Testis (tissue), 3 donors: ENCODE measurements around the gene NBEA. TPM values are rescaled to one million over a fixed set of nuclear protein-coding genes. Genes with fewer than 3 reads are reported as not detected.

Experiments
- DNase-seq: peaks from one replicate; pipeline ENCODE4 v3.0.0-alpha.2; 2019
- H3K27ac ChIP-seq, 2 donors: fragments of 200-600 bp; sonication (generic); one replicate each; pipeline ENCODE4 v1.5.1; 2019
- H3K27me3 ChIP-seq: fragments of 200-600 bp; sonication (generic); one replicate; pipeline ENCODE4 v1.5.1; 2019
- H3K36me3 ChIP-seq: fragments of 200-600 bp; sonication (generic); one replicate; pipeline ENCODE4 v1.5.1; 2017; ENCODE audit warnings: low read depth; ENCODE audit errors: missing control alignments
- H3K4me1 ChIP-seq: fragments of 200-600 bp; sonication (generic); one replicate; pipeline ENCODE4 v1.5.1; 2019
- H3K4me3 ChIP-seq, 2 donors: fragments of 200-600 bp; sonication (generic); one replicate each; pipeline ENCODE4 v1.5.1; 2017 to 2019
- H3K9me3 ChIP-seq: fragments of 200-600 bp; sonication (generic); one replicate; pipeline ENCODE4 v1.5.1; 2017
- CTCF ChIP-seq, 3 experiments: fragments of 450-650 bp in 2 of 3; fragments of 200-600 bp in 1 of 3; sonication (generic) in 1 of 3; IDR thresholded peaks; one replicate each; pipeline ENCODE4 v1.5.1; 2016 to 2019; ENCODE audit warnings: antibody characterized with exemption in 3 of 3, mild to moderate bottlenecking in 2 of 3, moderate library complexity in 1 of 3
- POLR2A ChIP-seq: fragments of 450-650 bp; IDR thresholded peaks from one replicate; pipeline ENCODE4 v1.6.1; 2017; ENCODE audit warnings: antibody characterized with exemption, mild to moderate bottlenecking, moderate library complexity
- WGBS, 2 donors: methylation state at CpG; one replicate each; pipeline ENCODE4 v1.1.5; 2018; 5-methylcytosine and 5-hydroxymethylcytosine counted together
- intact Hi-C: fragments of 100-400 bp; cut with DNase I; formaldehyde crosslinking; loops from one replicate; pipeline ENCODE4 v1.15.1; 2023; ENCODE audit warnings: low total_unique reads
- polyA plus RNA-seq: library from polyadenylated mRNA; stranded (reverse); fragments of 350-450 nt; fragmentation: Illumina TruSeq; extraction: RNeasy Lipid Tissue Mini Kit (QIAGEN cat#74804); gene quantifications from one replicate; pipeline ENCODE4 v1.2.3, GENCODE V29; 2014; ENCODE audit warnings: low read depth, low replicate concordance; ENCODE audit not compliant: insufficient read depth
- total RNA-seq, 2 donors: library from RNA; depleted of rRNA; stranded (reverse); fragments of >200 nt; gene quantifications; one replicate each; pipeline ENCODE4 v1.2.3, GENCODE V29; 2016

The NBEA gene
- total and polyA plus RNA-seq, 3 donors from 2014 or later: 8.6 to 22.2 (median 18.3) TPM

GRCh38 chr13:35231426-35231825 is 289.4 kb downstream of the NBEA start:
- H3K4me3 ChIP-seq: no peak overlapping the region
- no peak for TF ChIP-seq POLR2A
- no peak for TF ChIP-seq CTCF (IDR thresholded peaks at IDR 0.05)
- no peaks in the 10 kb centered on the region for H3K27me3 ChIP-seq
- H3K4me1 ChIP-seq: peaks cover 8% of the 10 kb centered on the region
- H3K36me3 ChIP-seq: no peaks in the 10 kb centered on the region
- no peak overlapping the region for H3K27ac ChIP-seq
- WGBS, 2 donors: 53 to 59% methylated on average over 1 of the region's 1 CpG
- no peaks in the 10 kb centered on the region for H3K9me3 ChIP-seq
- no peak for DNase-seq
- intact Hi-C loops: no loop called here

GRCh38 chr13:35238274-35238673 is 296.2 kb downstream of the NBEA start:
- Histone ChIP-seq H3K4me1 (no peaks in the 10 kb centered on the region), H3K4me3 (no peak overlapping the region), H3K27ac (no peak overlapping the region), H3K27me3 (no peaks in the 10 kb centered on the region), H3K9me3 (no peaks in the 10 kb centered on the region), H3K36me3 (no peaks in the 10 kb centered on the region)
- DNase-seq: no peak
- TF ChIP-seq POLR2A: no peak
- no peak for TF ChIP-seq CTCF (IDR thresholded peaks at IDR 0.05)
- 88 to 89% methylated on average over 1 of the region's 1 CpG for WGBS, 2 donors
- intact Hi-C loops: no loop called here

- intact Hi-C loops: no loop called here
- no peak overlapping the region for H3K4me3 ChIP-seq
- no peaks in the 10 kb centered on the region for H3K36me3 ChIP-seq
- no peaks in the 10 kb centered on the region for H3K4me1 ChIP-seq
- H3K27ac ChIP-seq: no peak overlapping the region
- WGBS, 2 donors: 92% methylated on average over 4 of the region's 4 CpGs
- no peaks in the 10 kb centered on the region for H3K9me3 ChIP-seq
- TF ChIP-seq CTCF (IDR thresholded peaks at IDR 0.05) (no peak), POLR2A (no peak)
- no peaks in the 10 kb centered on the region for H3K27me3 ChIP-seq
- no peak for DNase-seq
These were observed 310.6 kb downstream of the NBEA start for GRCh38 chr13:35252536-35253205.

GRCh38 chr13:35255241-35255640 is 313.2 kb downstream of the NBEA start:
- 94 to 98% methylated on average over 2 to 8 of the region's 8 CpGs for WGBS, 2 donors
- Histone ChIP-seq H3K27me3 (no peaks in the 10 kb centered on the region), H3K4me1 (no peaks in the 10 kb centered on the region), H3K36me3 (no peaks in the 10 kb centered on the region), H3K4me3 (no peak overlapping the region), H3K9me3 (no peaks in the 10 kb centered on the region), H3K27ac (no peak overlapping the region)
- TF ChIP-seq CTCF (IDR thresholded peaks at IDR 0.05) (no peak), POLR2A (no peak)
- no peak for DNase-seq
- intact Hi-C loops: no loop called here
